Lung microvascular endothelial cell (primary cell): ENCODE measurements around the gene LRIT1. TPM values are rescaled to one million over a fixed set of nuclear protein-coding genes. Genes with fewer than 3 reads are reported as not detected.

Experiments
- DNase-seq, 2 donors: peaks; one replicate each; pipeline versions ENCODE4 v3.0.0 to v3.0.0-alpha.2; 2010; ENCODE audit warnings: low read depth in 2 of 2
- total RNA-seq: library from RNA; depleted of rRNA; stranded (reverse); fragments of >200 nt; gene quantifications from 2 replicates; pipeline ENCODE4 v1.2.1, GENCODE V29; 2014

Gene LRIT1
- total RNA-seq, 1 donor from 2014 or later: not detected

DNA sequence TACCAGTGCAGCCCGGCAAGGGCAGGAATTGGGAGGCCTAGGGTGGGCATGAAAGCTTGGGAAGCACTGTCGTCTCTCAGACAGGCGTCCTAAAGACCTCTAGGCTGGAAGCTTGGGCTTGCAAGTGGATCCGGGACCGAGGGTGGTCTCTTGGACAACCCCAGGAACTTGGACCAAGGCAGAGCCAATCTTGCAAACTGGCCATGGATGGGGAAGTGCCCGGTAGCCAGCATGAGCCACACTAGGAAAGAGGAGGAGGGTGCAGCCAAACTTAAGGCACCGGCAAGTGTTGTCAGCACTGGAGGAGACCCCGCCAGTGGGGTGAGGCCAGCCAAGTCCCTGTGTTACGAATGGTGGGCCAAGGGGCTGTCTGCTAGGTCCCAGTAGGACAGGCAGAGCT is 24.5 kb downstream of the LRIT1 start:
- no peak for DNase-seq

DNA sequence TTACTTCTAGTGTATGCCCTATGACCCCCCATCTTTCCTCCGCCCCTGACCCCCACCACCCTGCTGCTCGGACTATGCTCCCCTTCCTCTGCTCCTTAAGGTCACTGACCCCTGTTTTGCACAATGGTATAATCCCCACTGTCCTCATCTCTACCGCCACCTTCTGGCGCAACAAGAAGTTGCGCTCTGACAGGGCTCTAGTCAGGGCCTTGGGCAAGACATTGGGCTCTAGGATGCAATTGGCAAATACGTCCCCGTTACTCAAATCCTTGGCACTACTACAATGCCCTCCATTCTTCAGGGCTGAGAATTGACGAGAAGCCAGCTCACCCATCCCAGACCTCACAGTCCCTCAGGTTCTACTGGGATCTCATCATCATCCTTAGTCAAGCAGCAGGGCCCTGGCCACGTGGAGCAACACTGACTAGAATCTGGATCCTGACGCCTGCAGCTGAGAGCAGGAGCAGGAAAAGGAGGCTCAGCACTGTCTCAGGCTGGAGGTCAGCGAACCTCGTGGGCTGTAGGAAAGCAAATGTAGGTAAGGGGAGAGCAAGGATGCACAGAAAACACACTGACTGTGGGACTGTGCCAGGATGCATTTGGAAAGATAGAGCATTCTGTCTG is 26.6 kb downstream of the LRIT1 start:
- DNase-seq: no peak

DNA sequence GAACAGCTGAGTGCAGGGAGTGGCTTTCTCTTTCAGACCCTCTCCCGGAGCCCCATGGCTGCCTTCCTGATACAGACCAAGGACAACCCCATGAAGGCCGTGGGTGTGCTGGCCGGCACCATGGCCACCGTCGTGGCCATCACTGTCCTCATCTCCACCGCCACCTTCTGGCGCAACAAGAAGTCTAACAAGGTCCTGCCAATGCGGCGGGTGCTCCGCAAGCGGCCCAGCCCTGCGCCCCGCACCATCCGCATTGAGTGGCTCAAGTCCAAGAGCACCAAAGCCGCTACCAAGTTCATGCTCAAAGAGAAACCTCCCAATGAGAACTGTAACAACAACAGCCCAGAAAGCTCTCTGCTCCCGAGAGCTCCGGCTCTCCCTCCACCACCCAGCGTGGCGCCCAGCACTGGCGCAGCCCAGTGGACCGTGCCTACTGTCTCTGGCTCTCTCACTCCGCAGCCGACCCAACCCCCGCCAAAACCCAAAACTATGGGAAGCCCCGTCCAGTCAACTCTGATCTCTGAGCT is 27.2 kb downstream of the LRIT1 start:
- no peak for DNase-seq

GRCh38 chr10:84213076-84213475 is 28.3 kb downstream of the LRIT1 start:
- no peak for DNase-seq

DNA sequence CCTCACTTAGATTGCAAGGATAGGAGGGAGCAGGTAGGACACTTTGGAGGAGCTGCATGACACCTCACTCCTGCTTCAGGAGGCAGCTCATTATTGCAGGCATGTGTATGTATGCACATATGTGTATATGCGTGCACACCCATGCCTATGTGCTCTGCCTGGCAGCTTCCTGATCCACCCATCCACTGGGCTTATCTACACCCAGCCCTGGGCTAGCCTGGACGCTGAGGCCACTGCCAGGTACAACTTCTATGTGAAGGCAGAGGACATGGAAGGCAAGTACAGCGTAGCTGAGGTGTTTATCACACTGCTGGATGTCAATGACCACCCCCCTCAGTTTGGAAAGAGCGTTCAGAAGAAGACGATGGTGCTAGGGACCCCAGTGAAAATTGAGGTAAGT is 29.3 kb downstream of the LRIT1 start:
- DNase-seq: no peak

DNA sequence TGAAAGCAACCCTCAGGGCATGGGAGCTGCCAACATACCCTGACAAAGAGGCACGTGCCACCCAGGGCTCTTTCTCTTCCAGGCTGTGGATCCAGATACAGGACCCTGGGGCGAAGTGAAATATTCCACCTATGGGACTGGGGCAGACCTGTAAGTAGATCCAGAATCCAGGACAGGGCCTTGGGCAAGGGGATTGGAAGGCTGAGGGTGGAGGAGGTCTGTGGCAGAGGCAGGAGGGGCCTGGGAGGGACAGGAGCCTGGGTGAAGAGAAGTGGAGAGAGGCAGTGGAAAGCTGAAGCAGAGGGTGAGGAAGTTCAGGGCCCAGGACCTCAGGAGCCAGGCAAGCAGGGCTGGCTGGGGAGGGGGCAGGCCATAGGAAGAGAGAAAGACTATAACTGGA is 29.8 kb downstream of the LRIT1 start:
- DNase-seq: no peak

DNA sequence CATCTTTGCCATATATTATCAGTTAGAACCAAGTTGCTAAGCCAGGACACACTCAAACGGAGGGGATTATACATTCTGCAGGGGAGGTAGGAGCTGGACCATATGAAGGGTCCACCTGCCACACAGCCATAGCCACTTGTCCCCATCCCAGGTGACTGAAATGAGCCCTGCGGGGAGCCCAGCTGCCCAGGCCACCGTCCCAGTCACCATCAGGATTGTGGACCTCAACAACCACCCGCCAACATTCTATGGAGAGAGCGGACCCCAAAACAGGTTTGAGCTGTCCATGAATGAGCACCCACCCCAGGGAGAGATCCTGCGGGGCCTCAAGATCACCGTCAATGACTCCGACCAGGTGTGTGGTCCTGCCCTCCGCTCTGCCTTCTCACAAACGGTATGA is 33.3 kb downstream of the LRIT1 start:
- no peak for DNase-seq

- DNase-seq: no peak
Measured at GRCh38 chr10:84205853-84206525, 35.4 kb downstream of the LRIT1 start.

GRCh38 chr10:84205049-84205852 is 36.1 kb downstream of the LRIT1 start:
- DNase-seq: peak; percentile 57 to 62

DNA sequence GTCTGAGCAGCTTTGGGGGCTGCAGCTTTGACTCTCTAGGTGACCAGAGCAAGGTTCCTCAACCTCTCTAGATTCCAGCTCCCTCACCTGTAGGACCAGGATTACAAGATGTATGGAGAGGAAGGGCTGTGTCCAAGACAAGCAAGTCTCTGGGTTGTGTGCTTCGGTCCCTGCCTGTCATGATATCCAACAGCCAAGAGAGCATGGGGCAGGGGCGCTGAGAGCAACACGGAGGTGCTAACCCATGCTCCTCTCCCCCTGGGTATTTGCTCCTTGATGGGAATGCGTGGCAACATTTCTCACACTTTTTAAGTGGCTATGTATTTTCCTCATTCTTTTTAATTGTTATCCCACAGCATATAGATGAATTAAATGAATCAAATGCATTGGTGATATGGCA is 36.7 kb downstream of the LRIT1 start:
- DNase-seq: no peak

- peak in 1 of 2 donors; percentile 12 for DNase-seq
Measured at GRCh38 chr10:84204122-84204521, 37.2 kb downstream of the LRIT1 start.

GRCh38 chr10:84202349-84202748 is 39.0 kb downstream of the LRIT1 start:
- DNase-seq: no peak

DNA sequence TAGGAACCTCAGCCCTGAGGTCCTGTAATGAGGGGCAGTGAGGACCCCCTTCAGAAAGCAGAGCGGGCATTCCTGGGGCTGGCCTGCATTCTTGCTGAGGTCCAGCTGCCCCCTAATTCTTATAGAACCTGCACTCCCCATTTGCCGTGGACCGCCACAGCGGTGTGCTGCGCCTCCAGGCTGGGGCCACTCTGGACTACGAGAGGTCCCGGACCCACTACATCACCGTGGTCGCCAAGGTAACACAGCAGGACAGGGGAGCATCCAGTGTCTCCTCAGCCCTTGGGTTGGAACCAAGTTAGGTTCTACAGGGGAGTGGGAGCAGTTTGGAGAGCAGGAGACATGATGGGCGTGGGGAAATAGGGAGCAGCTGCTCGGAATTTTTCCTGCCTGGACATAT is 39.7 kb downstream of the LRIT1 start:
- DNase-seq: no peak

DNA sequence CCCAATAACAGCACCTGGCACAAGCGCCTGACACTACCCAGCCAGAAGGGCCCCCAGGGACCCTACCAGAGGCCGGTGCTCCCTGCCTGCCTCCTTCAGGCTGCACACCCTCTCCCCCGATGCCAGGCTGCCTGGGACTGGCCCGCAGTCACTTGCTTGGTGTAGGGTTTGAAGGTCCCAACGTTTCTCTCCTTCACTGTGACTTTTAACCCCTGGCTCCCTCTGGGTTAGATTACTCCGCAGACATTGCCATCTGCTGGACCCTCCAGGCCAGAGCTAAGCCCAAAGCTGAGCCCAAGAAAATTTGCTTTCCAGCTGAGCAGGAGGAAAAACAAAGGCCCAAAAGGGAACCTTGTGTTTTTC is 40.1 kb downstream of the LRIT1 start:
- no peak for DNase-seq

DNA sequence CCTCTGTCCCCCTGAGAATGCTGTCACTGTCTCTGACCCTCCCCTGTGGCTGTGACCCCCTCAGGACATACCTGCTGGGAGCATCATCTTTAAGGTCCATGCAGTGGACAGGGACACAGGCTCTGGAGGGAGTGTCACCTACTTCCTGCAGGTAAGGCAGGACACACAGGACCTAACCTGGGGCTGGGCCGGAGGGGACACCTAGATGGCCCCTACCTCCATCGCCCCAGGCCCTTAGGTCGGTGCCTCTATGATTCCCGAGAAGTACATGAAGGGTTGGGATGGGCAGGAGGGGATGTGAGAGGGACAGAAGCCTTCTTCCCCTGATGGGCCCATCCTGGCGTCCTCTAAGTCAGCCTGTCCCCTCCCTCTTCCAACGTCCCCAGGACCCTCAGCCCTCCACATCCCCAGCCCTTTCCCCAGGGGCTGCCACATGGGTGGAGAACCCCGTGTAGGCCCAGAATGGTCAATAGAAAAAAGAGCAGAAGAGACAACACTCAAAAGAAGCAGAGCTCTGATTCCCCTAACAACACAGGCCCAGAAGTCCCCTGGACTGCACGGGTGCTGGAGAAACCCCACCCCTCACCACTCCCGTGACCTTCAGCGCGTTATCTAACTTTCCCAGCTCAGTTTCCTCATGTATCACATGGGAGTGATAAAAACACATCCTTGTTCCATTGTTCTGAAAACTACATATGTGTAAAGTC is 40.7 kb downstream of the LRIT1 start:
- peak in 1 of 2 donors; percentile 20 for DNase-seq

DNA sequence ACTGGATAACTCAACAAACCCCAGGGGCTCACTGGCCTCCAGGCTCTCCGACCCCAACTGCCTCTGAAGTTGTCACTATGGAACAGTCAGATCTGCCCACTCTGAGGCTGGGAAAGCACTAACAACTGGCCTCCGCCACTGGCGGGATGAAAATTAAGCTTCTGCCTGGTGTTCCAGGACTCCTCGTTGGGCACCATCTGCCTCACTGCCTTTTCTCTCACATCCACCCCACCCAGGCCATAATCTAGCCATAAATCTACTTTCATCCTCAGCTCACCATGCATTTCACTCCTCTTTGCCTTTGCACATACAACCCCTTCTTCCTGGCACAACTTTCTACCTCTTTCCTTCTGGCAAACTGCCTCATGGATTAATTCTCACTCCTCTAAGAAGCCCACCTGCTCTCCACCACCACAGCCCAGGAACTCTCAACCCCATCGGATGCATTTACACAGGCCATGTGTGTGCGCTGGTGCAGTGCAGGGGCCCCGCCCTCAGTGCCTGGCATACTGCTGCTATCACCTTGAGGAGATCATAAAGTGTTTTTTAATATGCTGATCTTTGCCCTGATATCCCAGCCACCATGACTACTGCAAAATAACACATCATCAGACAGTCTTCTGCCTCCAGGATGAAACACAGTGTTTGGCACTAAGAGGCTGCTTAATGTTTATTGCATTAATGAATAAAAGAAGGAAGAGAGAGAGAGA is 43.0 kb downstream of the LRIT1 start:
- no peak for DNase-seq

DNA sequence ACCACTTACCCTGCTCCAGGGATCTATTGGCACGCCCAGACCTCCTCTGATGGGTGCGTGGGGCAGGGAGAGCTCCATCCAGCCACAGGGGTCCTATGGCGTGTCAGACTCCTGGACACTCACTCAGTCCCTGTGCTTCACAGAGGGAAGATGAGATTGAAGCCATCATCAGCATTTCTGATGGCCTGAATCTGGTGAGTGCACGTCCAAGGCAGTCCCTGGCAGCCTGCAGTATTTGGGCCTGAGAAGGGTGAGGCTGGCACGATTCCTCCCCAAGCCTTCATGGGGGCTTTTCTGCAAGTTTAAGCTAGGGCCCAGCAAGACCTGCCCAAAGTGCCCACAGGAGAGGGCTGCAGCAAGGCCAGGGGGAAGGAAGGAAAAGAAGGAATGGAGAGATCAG is 43.7 kb downstream of the LRIT1 start:
- DNase-seq: no peak

DNA sequence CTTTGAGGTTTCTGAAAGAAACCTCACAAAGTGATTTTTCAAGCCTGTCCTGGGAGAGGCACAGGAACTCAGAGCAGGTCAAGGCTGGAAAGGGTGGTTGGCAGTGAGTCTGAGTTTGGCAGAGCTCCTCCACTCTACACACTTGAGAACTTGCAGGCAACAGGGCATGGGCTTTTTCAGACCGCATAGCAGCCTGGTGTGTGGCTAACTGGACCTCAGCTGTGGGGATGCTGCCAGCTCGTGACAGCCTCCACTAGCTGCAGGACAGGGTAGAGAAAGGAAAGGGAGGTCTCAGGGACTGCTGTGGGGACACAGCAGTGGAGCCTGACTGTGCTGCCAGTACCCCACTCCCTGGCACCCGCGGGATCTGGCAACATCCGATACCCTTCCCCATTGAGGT is 44.4 kb downstream of the LRIT1 start:
- no peak for DNase-seq

- DNase-seq: no peak
Measured at GRCh38 chr10:84196083-84196482, 45.3 kb downstream of the LRIT1 start.

DNA sequence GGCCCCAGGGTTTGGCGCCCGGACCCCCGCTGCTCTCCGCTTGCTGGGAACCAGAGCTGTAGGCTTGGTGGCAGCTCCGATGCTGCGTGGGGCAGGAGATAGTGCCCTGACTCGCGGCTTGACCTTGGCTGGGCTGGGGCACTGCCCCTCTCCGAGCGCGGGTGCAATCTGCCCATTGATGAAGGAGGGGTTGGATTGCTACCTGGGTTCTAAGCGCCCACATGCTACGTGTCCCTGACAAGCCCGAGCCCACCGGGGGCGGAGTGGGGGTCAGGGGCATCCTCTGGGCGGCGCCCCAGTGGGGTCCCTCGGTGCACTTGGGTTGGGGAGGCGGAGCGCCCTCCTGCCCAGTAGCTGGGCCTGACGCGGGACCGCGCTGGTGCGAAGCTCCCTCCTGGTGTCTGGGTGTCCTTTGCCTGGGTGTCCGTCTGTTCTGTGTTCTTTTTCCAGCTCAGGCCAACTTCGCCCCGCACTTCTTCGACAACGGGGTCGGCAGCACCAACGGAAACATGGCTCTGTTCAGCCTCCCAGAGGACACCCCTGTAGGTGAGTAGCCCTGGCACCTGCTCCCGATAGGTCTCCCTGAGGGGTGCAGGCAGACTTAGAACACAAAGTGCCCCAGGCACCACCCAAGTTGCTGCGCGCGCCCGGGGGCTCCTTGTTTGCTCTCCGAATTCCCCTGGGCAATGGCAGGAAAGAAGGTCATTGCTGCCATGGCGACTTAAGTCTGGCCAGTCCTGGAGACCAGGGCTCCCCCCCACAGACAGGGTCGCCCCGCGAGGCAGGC is 46.1 kb downstream of the LRIT1 start:
- DNase-seq: no peak
